Ovary (tissue), 9 donors: Measurements from ENCODE around the gene CDHR2. TPM values are rescaled to one million over a fixed set of nuclear protein-coding genes. Genes with fewer than 3 reads are reported as not detected.
A peak's percentile ranks its signal among the peaks of the same experiment; 100 is the strongest.

Experiments used
- DNase-seq, 5 donors: peaks; one replicate each; pipeline ENCODE4 v3.0.0-alpha.2; 2019 to 2020
- H3K27ac ChIP-seq, 2 donors: fragments of 200-600 bp; one replicate each; pipeline versions ENCODE4 v1.5.1 to v1.8.0; 2019 to 2022
- H3K27me3 ChIP-seq: fragments of 200-600 bp; one replicate; pipeline ENCODE4 v1.8.0; 2022
- H3K36me3 ChIP-seq: fragments of 200-600 bp; sonication (generic); one replicate; pipeline ENCODE4 v1.5.1; 2019
- H3K4me1 ChIP-seq: one replicate; pipeline ENCODE4 v1.8.1; 2013; ENCODE audit warnings: mild to moderate bottlenecking, moderate library complexity; ENCODE audit not compliant: insufficient read depth
- H3K4me3 ChIP-seq: fragments of 200-600 bp; sonication (generic); one replicate; pipeline ENCODE4 v1.5.1; 2017
- H3K9me3 ChIP-seq, 2 donors: fragments of 200-600 bp in 1 of 2; sonication (generic) in 1 of 2; one replicate each; pipeline versions ENCODE4 v1.5.1 to v1.8.1; 2013 to 2019; ENCODE audit warnings: mild to moderate bottlenecking in 1 of 2, moderate library complexity in 1 of 2
- CTCF ChIP-seq, 3 donors: fragments of 450-650 bp in 2 of 3; fragments of 200-600 bp in 1 of 3; IDR thresholded peaks; one replicate each; pipeline versions ENCODE4 v1.5.1 to v1.8.0; 2016 to 2022; ENCODE audit warnings: antibody characterized with exemption in 3 of 3, mild to moderate bottlenecking in 1 of 3
- EP300 ChIP-seq: sonication (generic); formaldehyde crosslinking; IDR thresholded peaks from one replicate; pipeline ENCODE4 v1.6.1; 2017; ENCODE audit warnings: antibody characterized with exemption
- POLR2A ChIP-seq: fragments of 450-650 bp; IDR thresholded peaks from one replicate; pipeline ENCODE4 v1.6.1; 2017; ENCODE audit warnings: antibody characterized with exemption, mild to moderate bottlenecking, moderate library complexity
- whole genome bisulfite sequencing, 3 donors: extraction: QIAGEN DNeasy Blood & Tissue Kit in 1 of 3; methylation state at CpG; one replicate each; pipeline versions ENCODE4 v1.1.5 to v1.1.7; 2013 to 2017; 5-methylcytosine and 5-hydroxymethylcytosine counted together
- intact Hi-C, 4 donors: fragments of 100-400 bp; cut with DNase I; formaldehyde crosslinking; loops; one replicate each; pipeline versions ENCODE4 v1.11.0 to v1.15.1; 2022 to 2023
- polyA plus RNA-seq, 2 donors: library from polyadenylated mRNA; stranded (reverse); fragments of 200-250 nt in 1 of 2; fragments of 350-450 nt in 1 of 2; fragmentation: Illumina TruSeq in 1 of 2; extraction: RNeasy Lipid Tissue Mini Kit (QIAGEN cat#74804) in 1 of 2; gene quantifications; one replicate each; pipeline ENCODE4 v1.2.3, GENCODE V29; 2013 to 2014
- total RNA-seq, 7 donors: library from RNA; depleted of rRNA in 2 of 7; stranded (reverse); fragments of >200 nt in 2 of 7; fragmentation: NEBNext Ultra II Directional in 3 of 7; extraction: Animal tissue kit (Norgen Biotek cat#: 25700) in 3 of 7; gene quantifications; one replicate each; pipeline versions ENCODE4 v1.1.0 to v1.2.4, GENCODE V29; 2016 to 2023
- donor health status: DM: no; HTN: no; CAD: no; lungs with moderate emphysema.
- donor health status: DM: no; HTN: no; CAD: no.
- donor health status: Bipolar disorder and iron deficiency.
- donor health status: DM: yes; HTN: yes; CAD: no.
- donor health status: DM: no; HTN: no; CAD: no.
- donor health status: DM: yes; HTN: yes; CAD: no.

The CDHR2 gene
- total and polyA plus RNA-seq, 9 donors: 0.10 to 2.0 (median 0.20) TPM; not detected in 6

GRCh38 chr5:176536902-176537553 is 12.1 kb upstream of the CDHR2 start, which contains the start of gene RNF44:
TSS of gene RNF44 (minus strand) at chr5:176537402. CDS start at chr5:176532472, 4,930 bp downstream.
- peak; percentile 98 to 99 (median 99) for DNase-seq
- H3K27me3 ChIP-seq: no peaks in the 10 kb centered on the region
- TF ChIP-seq CTCF (IDR thresholded peaks at IDR 0.05): no peak
- TF ChIP-seq POLR2A: peak; percentile 38
- peak within 1 kb of the TSS; percentile 90 to 93 for H3K27ac ChIP-seq
- WGBS, 3 donors: 0% methylated on average over 50 to 63 of the region's 63 CpGs
- H3K9me3 ChIP-seq: no peaks in the 10 kb centered on the region
- H3K4me1 ChIP-seq: peaks cover 16% of the 10 kb centered on the region
- intact Hi-C loops: no loop called here
- no peaks in the 10 kb centered on the region for H3K36me3 ChIP-seq
- peak within 1 kb of the TSS; percentile 95 for H3K4me3 ChIP-seq

GRCh38 chr5:176537554-176538229 is 11.4 kb upstream of the CDHR2 start:
- H3K9me3 ChIP-seq: no peaks in the 10 kb centered on the region
- peaks cover 20% of the 10 kb centered on the region for H3K4me1 ChIP-seq
- 0% methylated on average over 41 to 43 of the region's 43 CpGs for WGBS, 3 donors
- DNase-seq: peak; percentile 97 to 99 (median 97)
- no peaks in the 10 kb centered on the region for H3K27me3 ChIP-seq
- TF ChIP-seq POLR2A (peak; percentile 40), CTCF (IDR thresholded peaks at IDR 0.05) (peak in 1 of 3 donors; percentile 19), EP300 (peak; percentile 54)
- peak overlapping the region; percentile 95 for H3K4me3 ChIP-seq
- peak overlapping the region; percentile 90 to 93 for H3K27ac ChIP-seq
- H3K36me3 ChIP-seq: no peaks in the 10 kb centered on the region
- intact Hi-C loops: no loop called here

GRCh38 chr5:176538230-176538988 is 10.7 kb upstream of the CDHR2 start:
- Histone ChIP-seq H3K9me3 (no peaks in the 10 kb centered on the region), H3K4me1 (peaks cover 18% of the 10 kb centered on the region), H3K4me3 (peak overlapping the region; percentile 95), H3K27ac (peak overlapping the region in 1 of 2 donors; percentile 93), H3K36me3 (no peaks in the 10 kb centered on the region), H3K27me3 (no peaks in the 10 kb centered on the region)
- intact Hi-C loops: no loop called here
- peak in 1 of 5 donors; percentile 27 for DNase-seq
- TF ChIP-seq POLR2A (no peak), EP300 (no peak), CTCF (IDR thresholded peaks at IDR 0.05) (no peak)
- WGBS, 3 donors: 20 to 23% (median 22%) methylated on average over 13 of the region's 13 CpGs

GRCh38 chr5:176538989-176539384 is 10.2 kb upstream of the CDHR2 start:
- no peak for TF ChIP-seq POLR2A
- no peak for TF ChIP-seq EP300
- no peak for TF ChIP-seq CTCF (IDR thresholded peaks at IDR 0.05)
- no peaks in the 10 kb centered on the region for H3K27me3 ChIP-seq
- WGBS, 3 donors: 4 to 20% (median 14%) methylated on average over 5 of the region's 5 CpGs
- no peak overlapping the region for H3K27ac ChIP-seq
- intact Hi-C loops: no loop called here
- H3K4me1 ChIP-seq: peaks cover 15% of the 10 kb centered on the region
- H3K36me3 ChIP-seq: no peaks in the 10 kb centered on the region
- DNase-seq: no peak
- H3K9me3 ChIP-seq: no peaks in the 10 kb centered on the region
- no peak overlapping the region for H3K4me3 ChIP-seq
